HCT116 (cell line): Measurements from ENCODE around the gene LUM. TPM values are rescaled to one million over a fixed set of nuclear protein-coding genes. Genes with fewer than 3 reads are reported as not detected.

Experiments used
- ATAC-seq: fragments of 200-7000 bp; cut with Tn5 transposase; 2 replicates; pipeline ENCODE4 v1.9.1; 2020; ENCODE audit warnings: mild to moderate bottlenecking, moderate library complexity
- BruUV-seq: library from RNA; stranded (reverse); fragments of 400-500 nt; replicated peaks from 2 replicates; lab custom pipeline; 2021; lab: Mats Ljungman, UMichigan
- CTCF ChIA-PET: fragments of 300-600 bp; sonication (Branson Sonifier 250); formaldehyde crosslinking; loops from one replicate; lab custom pipeline; 2021; ENCODE audit warnings: antibody characterized with exemption; lab: Charles Lee
- POLR2A ChIA-PET: fragments of 300-600, 350-600 bp; sonication (Branson Sonifier 250); formaldehyde crosslinking; loops from one replicate; lab custom pipeline; 2021; ENCODE audit warnings: antibody characterized with exemption; lab: Charles Lee
- RAD21 ChIA-PET, 2 experiments: fragments of 300-600 bp; sonication (Branson Sonifier 250); formaldehyde crosslinking; loops; one replicate each; lab custom pipeline; 2023; ENCODE audit warnings: low total read pairs in 2 of 2; ENCODE audit not compliant: uncharacterized antibody in 2 of 2, unreplicated experiment in 2 of 2, low non-redundant PET in 1 of 2; lab: Charles Lee
- DNase-seq: peaks from one replicate; pipeline ENCODE4 v3.0.0-alpha.2; 2010; ENCODE audit warnings: low read depth, low spot score
- H2AFZ ChIP-seq: fragments of 200-600 bp; shearing (Covaris generic), sonication (generic); 2 replicates; pipeline ENCODE4 v1.6.1; 2017; ENCODE audit warnings: low read depth, mixed run types, mixed read lengths, antibody characterized with exemption, low read length; ENCODE audit not compliant: poor library complexity, severe bottlenecking
- H3K27ac ChIP-seq: 2 replicates; pipeline ENCODE4 v1.5.1; 2012; ENCODE audit warnings: low read depth, low read length
- H3K27me3 ChIP-seq: fragments of 200-600 bp; sonication (generic); 2 replicates; pipeline ENCODE4 v1.6.1; 2016; ENCODE audit warnings: mixed run types, low read length, mixed read lengths; ENCODE audit not compliant: insufficient read depth
- H3K36me3 ChIP-seq, 2 experiments: fragments of 200-500 bp in 1 of 2; fragments of 200-600 bp in 1 of 2; sonication (Bioruptor generic) in 1 of 2; sonication (generic) in 1 of 2; 2 replicates each; pipeline versions ENCODE4 v1.5.1 to v1.6.1; 2014 to 2016; ENCODE audit warnings: low read length in 2 of 2, inconsistent platforms in 1 of 2, mixed read lengths in 1 of 2, mixed run types in 1 of 2; ENCODE audit not compliant: insufficient read depth in 2 of 2, control insufficient read depth in 1 of 2
- H3K4me1 ChIP-seq, 2 experiments: fragments of 200-600 bp in 1 of 2; sonication (generic) in 1 of 2; 2 replicates each; pipeline versions ENCODE4 v1.5.1 to v1.6.1; 2012 to 2017; ENCODE audit warnings: low read length in 2 of 2, inconsistent platforms in 1 of 2, mild to moderate bottlenecking in 1 of 2, mixed read lengths in 1 of 2, mixed run types in 1 of 2, moderate library complexity in 1 of 2; ENCODE audit not compliant: insufficient read depth in 2 of 2, control insufficient read depth in 1 of 2
- H3K4me2 ChIP-seq: fragments of 200-600 bp; sonication (generic); 2 replicates; pipeline ENCODE4 v1.6.1; 2017; ENCODE audit warnings: mixed run types, low read length, mixed read lengths
- H3K4me3 ChIP-seq, 2 experiments: fragments of 200-600 bp in 1 of 2; sonication (generic) in 1 of 2; replicated peaks in 1 of 2; 2 replicates each; pipeline ENCODE4 v1.5.1; 2011 to 2016; ENCODE audit warnings: low read length in 2 of 2, control low read depth in 1 of 2, low read depth in 1 of 2, mild to moderate bottlenecking in 1 of 2, mixed read lengths in 1 of 2, mixed run types in 1 of 2
- H3K79me2 ChIP-seq: fragments of 200-600 bp; sonication (generic); 2 replicates; pipeline ENCODE4 v1.6.1; 2017; ENCODE audit warnings: mild to moderate bottlenecking, mixed run types, low read length, moderate library complexity, mixed read lengths; ENCODE audit not compliant: insufficient read depth
- H3K9ac ChIP-seq: fragments of 200-600 bp; sonication (generic); 2 replicates; pipeline ENCODE4 v1.6.1; 2016; ENCODE audit warnings: low read length, mixed read lengths
- H3K9me2 ChIP-seq: fragments of 200-600 bp; sonication (generic), shearing (Covaris generic); 2 replicates; pipeline ENCODE4 v1.6.1; 2017; ENCODE audit warnings: mixed run types, mild to moderate bottlenecking, moderate library complexity; ENCODE audit not compliant: insufficient read depth
- H3K9me3 ChIP-seq, 2 experiments: fragments of 200-500 bp in 1 of 2; fragments of 200-600 bp in 1 of 2; sonication (Bioruptor generic) in 1 of 2; sonication (generic) in 1 of 2; 2 replicates each; pipeline ENCODE4 v1.6.1; 2014 to 2017; ENCODE audit warnings: low read length in 2 of 2, mixed read lengths in 2 of 2, inconsistent platforms in 1 of 2, low read depth in 1 of 2, mild to moderate bottlenecking in 1 of 2, mixed run types in 1 of 2, moderate library complexity in 1 of 2; ENCODE audit not compliant: control insufficient read depth in 1 of 2, insufficient read depth in 1 of 2
- H4K20me1 ChIP-seq: fragments of 200-600 bp; sonication (generic), shearing (Covaris generic); 2 replicates; pipeline ENCODE4 v1.6.1; 2017; ENCODE audit warnings: mixed run types, mild to moderate bottlenecking, moderate library complexity; ENCODE audit not compliant: insufficient read depth
- CBX3 ChIP-seq: IDR thresholded peaks from 2 replicates; pipeline ENCODE4 v1.6.1; 2012; ENCODE audit warnings: low read depth
- CEBPB ChIP-seq: IDR thresholded peaks from 2 replicates; pipeline ENCODE4 v1.6.1; 2012; ENCODE audit warnings: low read depth
- EGR1 ChIP-seq: IDR thresholded peaks from 2 replicates; pipeline ENCODE4 v1.6.1; 2012; ENCODE audit warnings: low read depth
- ELF1 ChIP-seq: IDR thresholded peaks from 2 replicates; pipeline ENCODE4 v1.6.1; 2012; ENCODE audit warnings: low read depth, borderline replicate concordance
- EZH2 ChIP-seq: fragments of 200-600 bp; sonication (generic); IDR thresholded peaks from 2 replicates; pipeline ENCODE4 v1.6.1; 2017; ENCODE audit warnings: antibody characterized with exemption, mixed run types
- FOSL1 ChIP-seq: IDR thresholded peaks from 2 replicates; pipeline ENCODE4 v1.6.1; 2012; ENCODE audit warnings: low read depth
- JUND ChIP-seq: IDR thresholded peaks from 2 replicates; pipeline ENCODE4 v1.6.1; 2012
- POLR2A ChIP-seq: IDR thresholded peaks from 2 replicates; pipeline ENCODE4 v1.7.0; 2011; ENCODE audit warnings: borderline replicate concordance; ENCODE audit not compliant: insufficient read depth, insufficient read length; ENCODE audit errors: extremely low read depth
- RAD21 ChIP-seq: IDR thresholded peaks from 2 replicates; pipeline ENCODE4 v1.6.1; 2012; ENCODE audit warnings: low read depth, mild to moderate bottlenecking
- SP1 ChIP-seq: IDR thresholded peaks from 2 replicates; pipeline ENCODE4 v1.6.1; 2012; ENCODE audit warnings: low read depth
- SRF ChIP-seq: IDR thresholded peaks from 2 replicates; pipeline ENCODE4 v1.6.1; 2012; ENCODE audit warnings: low read depth
- TCF7L2 ChIP-seq: IDR thresholded peaks from 2 replicates; pipeline ENCODE4 v1.7.0; 2011; ENCODE audit warnings: borderline replicate concordance, inconsistent platforms; ENCODE audit not compliant: insufficient read depth, insufficient read length; ENCODE audit errors: extremely low read depth
- YY1 ChIP-seq: IDR thresholded peaks from 2 replicates; pipeline ENCODE4 v1.6.1; 2011; ENCODE audit warnings: low read length, low read depth, moderate library complexity, mild to moderate bottlenecking; ENCODE audit not compliant: insufficient replicate concordance; ENCODE audit errors: extremely low read depth
- intact Hi-C: fragments of 100-400 bp; cut with micrococcal nuclease; formaldehyde crosslinking; loops from 2 replicates; pipeline ENCODE4 v1.10.0; 2022
- total RNA-seq: library from RNA; stranded (reverse); gene quantifications from one replicate; pipeline ENCODE4 v1.2.1, GENCODE V29; 2021; ENCODE audit not compliant: unreplicated experiment
- TF ChIP-seq, protein P1 (sequence below): IDR thresholded peaks from 2 replicates; pipeline ENCODE4 v1.6.1; 2011; ENCODE audit warnings: mild to moderate bottlenecking, low read length, moderate library complexity; ENCODE audit not compliant: insufficient replicate concordance; ENCODE audit errors: extremely low read depth
- TF ChIP-seq, protein P2 (sequence below): IDR thresholded peaks from 2 replicates; pipeline ENCODE4 v1.6.1; 2012; ENCODE audit warnings: low read depth
- TF ChIP-seq, protein P3 (sequence below): IDR thresholded peaks from 2 replicates; pipeline ENCODE4 v1.6.1; 2012

LUM gene
- total RNA-seq, 1 experiment from 2014 or later: 0.69 TPM

DNA sequence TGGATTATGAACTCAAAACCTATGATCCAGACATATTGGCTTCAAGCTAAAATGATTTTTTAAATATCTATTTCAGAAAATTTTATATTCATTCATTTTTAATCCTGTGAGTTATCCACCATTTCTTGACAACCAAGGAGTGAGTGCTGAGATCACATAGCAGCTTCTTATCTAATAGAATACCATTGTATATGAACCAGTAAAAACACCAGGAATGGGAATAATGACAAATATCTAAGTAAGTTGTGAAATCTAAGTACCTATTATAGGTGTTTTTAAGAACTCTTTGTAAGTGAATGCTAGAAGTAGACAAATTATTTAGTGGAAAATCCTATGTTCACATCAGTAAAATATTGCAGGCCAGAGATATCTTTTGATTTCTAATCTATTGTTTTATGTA is 8.2 kb downstream of the LUM start:
- ATAC-seq: no peak
- POLR2A ChIA-PET: no interaction called here

DNA sequence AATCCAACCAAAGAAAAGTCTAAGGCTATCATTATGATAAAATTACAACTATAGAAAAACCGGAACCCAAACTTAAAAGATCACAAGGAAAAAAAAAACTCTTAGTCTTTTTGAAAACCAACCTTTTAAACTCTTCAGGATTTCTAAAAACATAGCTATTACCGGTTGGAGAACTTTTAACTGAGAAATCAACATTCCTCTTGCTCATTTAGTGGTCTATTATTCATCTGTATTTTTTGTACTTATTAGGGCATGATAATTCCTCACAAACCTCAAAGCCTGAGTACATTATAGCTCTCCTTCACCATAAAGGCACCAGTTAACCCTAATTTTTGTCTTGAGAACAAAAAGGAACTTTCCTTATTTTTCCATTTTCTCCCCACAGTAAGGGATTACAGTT is 10.4 kb downstream of the LUM start:
- no TSS peak for BruUV-seq
- H3K27me3 ChIP-seq: no peaks in the 10 kb centered on the region
- intact Hi-C loops: loop anchor here (10.0 kb wide), 1 partner anchor 224 kb away; no protein-coding TSS in a partner anchor
- TF ChIP-seq SP1: no peak
- TF ChIP-seq, protein P1, sequence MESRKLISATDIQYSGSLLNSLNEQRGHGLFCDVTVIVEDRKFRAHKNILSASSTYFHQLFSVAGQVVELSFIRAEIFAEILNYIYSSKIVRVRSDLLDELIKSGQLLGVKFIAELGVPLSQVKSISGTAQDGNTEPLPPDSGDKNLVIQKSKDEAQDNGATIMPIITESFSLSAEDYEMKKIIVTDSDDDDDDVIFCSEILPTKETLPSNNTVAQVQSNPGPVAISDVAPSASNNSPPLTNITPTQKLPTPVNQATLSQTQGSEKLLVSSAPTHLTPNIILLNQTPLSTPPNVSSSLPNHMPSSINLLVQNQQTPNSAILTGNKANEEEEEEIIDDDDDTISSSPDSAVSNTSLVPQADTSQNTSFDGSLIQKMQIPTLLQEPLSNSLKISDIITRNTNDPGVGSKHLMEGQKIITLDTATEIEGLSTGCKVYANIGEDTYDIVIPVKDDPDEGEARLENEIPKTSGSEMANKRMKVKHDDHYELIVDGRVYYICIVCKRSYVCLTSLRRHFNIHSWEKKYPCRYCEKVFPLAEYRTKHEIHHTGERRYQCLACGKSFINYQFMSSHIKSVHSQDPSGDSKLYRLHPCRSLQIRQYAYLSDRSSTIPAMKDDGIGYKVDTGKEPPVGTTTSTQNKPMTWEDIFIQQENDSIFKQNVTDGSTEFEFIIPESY: no peak
- no peak for TF ChIP-seq EGR1
- no peak for TF ChIP-seq FOSL1
- no peak for TF ChIP-seq JUND
- no peak for TF ChIP-seq YY1
- TF ChIP-seq TCF7L2: no peak
- no peak for TF ChIP-seq EZH2
- TF ChIP-seq, protein P2, sequence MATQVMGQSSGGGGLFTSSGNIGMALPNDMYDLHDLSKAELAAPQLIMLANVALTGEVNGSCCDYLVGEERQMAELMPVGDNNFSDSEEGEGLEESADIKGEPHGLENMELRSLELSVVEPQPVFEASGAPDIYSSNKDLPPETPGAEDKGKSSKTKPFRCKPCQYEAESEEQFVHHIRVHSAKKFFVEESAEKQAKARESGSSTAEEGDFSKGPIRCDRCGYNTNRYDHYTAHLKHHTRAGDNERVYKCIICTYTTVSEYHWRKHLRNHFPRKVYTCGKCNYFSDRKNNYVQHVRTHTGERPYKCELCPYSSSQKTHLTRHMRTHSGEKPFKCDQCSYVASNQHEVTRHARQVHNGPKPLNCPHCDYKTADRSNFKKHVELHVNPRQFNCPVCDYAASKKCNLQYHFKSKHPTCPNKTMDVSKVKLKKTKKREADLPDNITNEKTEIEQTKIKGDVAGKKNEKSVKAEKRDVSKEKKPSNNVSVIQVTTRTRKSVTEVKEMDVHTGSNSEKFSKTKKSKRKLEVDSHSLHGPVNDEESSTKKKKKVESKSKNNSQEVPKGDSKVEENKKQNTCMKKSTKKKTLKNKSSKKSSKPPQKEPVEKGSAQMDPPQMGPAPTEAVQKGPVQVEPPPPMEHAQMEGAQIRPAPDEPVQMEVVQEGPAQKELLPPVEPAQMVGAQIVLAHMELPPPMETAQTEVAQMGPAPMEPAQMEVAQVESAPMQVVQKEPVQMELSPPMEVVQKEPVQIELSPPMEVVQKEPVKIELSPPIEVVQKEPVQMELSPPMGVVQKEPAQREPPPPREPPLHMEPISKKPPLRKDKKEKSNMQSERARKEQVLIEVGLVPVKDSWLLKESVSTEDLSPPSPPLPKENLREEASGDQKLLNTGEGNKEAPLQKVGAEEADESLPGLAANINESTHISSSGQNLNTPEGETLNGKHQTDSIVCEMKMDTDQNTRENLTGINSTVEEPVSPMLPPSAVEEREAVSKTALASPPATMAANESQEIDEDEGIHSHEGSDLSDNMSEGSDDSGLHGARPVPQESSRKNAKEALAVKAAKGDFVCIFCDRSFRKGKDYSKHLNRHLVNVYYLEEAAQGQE: no peak
- no peak for TF ChIP-seq ELF1
- no peak for TF ChIP-seq SRF
- TF ChIP-seq POLR2A: no peak

More for the DNA sequence above, 8.2 kb downstream of the LUM start:
- no peaks in the 10 kb centered on the region for H3K36me3 ChIP-seq
- H3K79me2 ChIP-seq: no peaks in the 10 kb centered on the region
- DNase-seq: no peak
- H3K9me3 ChIP-seq: no peaks in the 10 kb centered on the region
- intact Hi-C loops: loop anchor here (10.0 kb wide), 1 partner anchor 222 kb away; no protein-coding TSS in a partner anchor
- H3K4me1 ChIP-seq: peaks cover 4 to 14% of the 10 kb centered on the region in 2 experiments; a peak in 3 of 4 replicates
- ChIA-PET RAD21 (no interaction called here), CTCF (no interaction called here)
- no peaks in the 10 kb centered on the region for H4K20me1 ChIP-seq
- H3K27me3 ChIP-seq: no peaks in the 10 kb centered on the region
- H3K27ac ChIP-seq: no peak overlapping the region
- H3K4me3 ChIP-seq: no peak overlapping the region
- H3K9me2 ChIP-seq: no peaks in the 10 kb centered on the region
- no TSS peak for BruUV-seq
- no peak for TF ChIP-seq CEBPB
- no peak for TF ChIP-seq ELF1
- TF ChIP-seq CBX3: no peak
- no peak for TF ChIP-seq RAD21
- no peak for TF ChIP-seq SRF
- no peak for TF ChIP-seq POLR2A
- TF ChIP-seq EZH2: no peak
- TF ChIP-seq, protein P3, sequence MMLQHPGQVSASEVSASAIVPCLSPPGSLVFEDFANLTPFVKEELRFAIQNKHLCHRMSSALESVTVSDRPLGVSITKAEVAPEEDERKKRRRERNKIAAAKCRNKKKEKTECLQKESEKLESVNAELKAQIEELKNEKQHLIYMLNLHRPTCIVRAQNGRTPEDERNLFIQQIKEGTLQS: no peak
- H3K4me2 ChIP-seq: no peak overlapping the region
- no peak overlapping the region for H2AFZ ChIP-seq
- no peak overlapping the region for H3K9ac ChIP-seq

More for the DNA sequence above, 10.4 kb downstream of the LUM start:
- no peak overlapping the region for H2AFZ ChIP-seq
- H3K9me3 ChIP-seq: no peaks in the 10 kb centered on the region
- no peak overlapping the region for H3K4me3 ChIP-seq
- H3K9me2 ChIP-seq: no peaks in the 10 kb centered on the region
- no peaks in the 10 kb centered on the region for H4K20me1 ChIP-seq
- CTCF ChIA-PET: no interaction called here
- RAD21 ChIA-PET: no interaction called here
- POLR2A ChIA-PET: no interaction called here
- no peaks in the 10 kb centered on the region for H3K36me3 ChIP-seq
- H3K4me1 ChIP-seq: peaks cover 4 to 14% of the 10 kb centered on the region in 2 experiments; a peak in 3 of 4 replicates
- H3K27ac ChIP-seq: no peak overlapping the region
- no peak for DNase-seq
- no peak overlapping the region for H3K4me2 ChIP-seq
- no peak overlapping the region for H3K9ac ChIP-seq
- no peak for ATAC-seq
- H3K79me2 ChIP-seq: no peaks in the 10 kb centered on the region
